Measurements from ENCODE around the gene TOR4A. TPM values are rescaled to one million over a fixed set of nuclear protein-coding genes. Genes with fewer than 3 reads are reported as not detected.
A peak's percentile ranks its signal among the peaks of the same experiment; 100 is the strongest.

TOR4A gene
- total and polyA plus RNA-seq, 7 donors = 3.8 to 33.0 (median 4.3) TPM

DNA sequence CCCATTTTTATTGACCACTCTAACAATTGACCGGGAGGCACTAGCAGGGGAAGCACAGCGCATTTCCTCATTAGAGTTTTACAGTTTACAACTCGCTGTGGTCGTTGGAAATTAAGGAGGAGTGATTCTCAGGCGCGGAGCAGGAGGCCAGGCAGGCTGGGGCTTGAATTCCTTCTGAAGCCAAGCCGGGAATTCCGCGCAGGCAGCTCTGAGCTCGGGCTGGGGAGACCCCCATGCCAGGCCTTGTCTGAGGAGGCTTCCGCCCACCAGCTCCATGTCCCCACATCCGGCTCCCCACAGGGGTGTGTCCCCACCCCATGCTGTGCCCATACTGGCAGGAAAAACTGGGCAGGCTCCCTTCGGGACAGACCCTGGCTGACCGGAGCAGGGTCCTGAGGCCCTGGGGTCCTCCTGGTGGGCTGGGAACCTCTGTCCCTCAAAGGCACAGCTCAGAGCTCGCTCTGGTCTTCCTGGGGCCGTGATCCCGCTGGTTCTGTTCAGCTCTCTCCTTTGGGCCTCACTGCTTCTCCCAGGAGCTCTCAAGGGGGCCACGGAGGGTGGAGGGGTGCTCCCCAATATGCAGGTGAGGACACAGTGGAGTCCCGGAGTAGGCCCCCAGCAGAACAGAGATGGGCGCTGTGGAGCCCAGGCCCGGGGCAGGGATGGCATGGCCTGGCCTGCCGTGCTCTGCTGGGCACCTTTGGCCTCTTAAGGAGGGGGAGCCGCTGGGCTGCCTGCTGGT is 25.8 kb downstream of the TOR4A start:
- intact Hi-C loops (cut with DNase I) = no loop called here
- Histone ChIP-seq H3K27me3 (peaks cover 71 to 94% (median 91%) of the 10 kb centered on the region in 3 donors), H3K9me3 (no peaks in the 10 kb centered on the region), H3K36me3 (no peaks in the 10 kb centered on the region), H3K27ac (peak overlapping the region; percentile 63 to 77 (median 66)), H3K4me3 (peak overlapping the region in 2 of 4 donors; percentile 43 to 50), H3K4me1 (peaks cover 0 to 63% (median 54%) of the 10 kb centered on the region in 4 donors)
- WGBS, 2 donors = 13 to 60% methylated on average over 23 of the region's 23 CpGs
- TF ChIP-seq POLR2A (IDR thresholded peaks at IDR 0.05) = peak in 1 of 2 donors; percentile 35
- TF ChIP-seq, protein P1, sequence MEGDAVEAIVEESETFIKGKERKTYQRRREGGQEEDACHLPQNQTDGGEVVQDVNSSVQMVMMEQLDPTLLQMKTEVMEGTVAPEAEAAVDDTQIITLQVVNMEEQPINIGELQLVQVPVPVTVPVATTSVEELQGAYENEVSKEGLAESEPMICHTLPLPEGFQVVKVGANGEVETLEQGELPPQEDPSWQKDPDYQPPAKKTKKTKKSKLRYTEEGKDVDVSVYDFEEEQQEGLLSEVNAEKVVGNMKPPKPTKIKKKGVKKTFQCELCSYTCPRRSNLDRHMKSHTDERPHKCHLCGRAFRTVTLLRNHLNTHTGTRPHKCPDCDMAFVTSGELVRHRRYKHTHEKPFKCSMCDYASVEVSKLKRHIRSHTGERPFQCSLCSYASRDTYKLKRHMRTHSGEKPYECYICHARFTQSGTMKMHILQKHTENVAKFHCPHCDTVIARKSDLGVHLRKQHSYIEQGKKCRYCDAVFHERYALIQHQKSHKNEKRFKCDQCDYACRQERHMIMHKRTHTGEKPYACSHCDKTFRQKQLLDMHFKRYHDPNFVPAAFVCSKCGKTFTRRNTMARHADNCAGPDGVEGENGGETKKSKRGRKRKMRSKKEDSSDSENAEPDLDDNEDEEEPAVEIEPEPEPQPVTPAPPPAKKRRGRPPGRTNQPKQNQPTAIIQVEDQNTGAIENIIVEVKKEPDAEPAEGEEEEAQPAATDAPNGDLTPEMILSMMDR (IDR thresholded peaks at IDR 0.05) = no peak
- DNase-seq = peak; percentile 68

DNA sequence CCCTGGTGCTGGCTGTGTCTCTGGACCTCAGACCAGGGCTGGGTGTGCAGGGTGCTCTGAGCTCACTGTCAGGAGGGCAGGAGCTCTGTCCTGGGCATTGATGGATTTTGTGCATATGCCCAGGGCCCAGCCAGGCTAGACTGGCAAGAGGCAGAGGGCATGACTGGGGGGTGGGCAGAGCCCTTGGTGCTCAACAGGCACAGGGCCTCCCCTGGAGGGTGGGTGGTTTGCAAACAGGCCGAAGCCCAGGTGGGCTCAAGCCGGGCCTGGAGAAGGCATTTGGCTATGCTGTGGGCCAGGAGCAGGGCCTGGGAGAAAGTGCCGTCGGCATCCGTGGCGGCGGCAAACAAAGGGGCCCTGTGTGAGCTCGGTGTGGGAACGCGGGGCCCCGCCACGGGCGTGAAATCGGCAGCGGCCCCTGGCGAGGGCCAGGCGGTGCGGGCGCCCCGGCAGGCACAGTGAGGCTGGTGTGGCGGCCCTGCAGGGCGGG is 26.4 kb downstream of the TOR4A start:
- H3K27me3 ChIP-seq = peaks cover 66 to 94% (median 85%) of the 10 kb centered on the region in 3 donors
- H3K4me3 ChIP-seq = no peak overlapping the region
- H3K27ac ChIP-seq = peak overlapping the region in 3 of 4 donors; percentile 61 to 67 (median 63)
- WGBS, 2 donors = 18 to 76% methylated on average over 22 of the region's 22 CpGs
- intact Hi-C loops (cut with DNase I) = no loop called here
- TF ChIP-seq EP300 (IDR thresholded peaks at IDR 0.05) (no peak), POLR2AphosphoS5 (IDR thresholded peaks at IDR 0.05) (no peak), POLR2A (IDR thresholded peaks at IDR 0.05) (no peak)
- TF ChIP-seq, protein P1 (IDR thresholded peaks at IDR 0.05) = no peak
- H3K36me3 ChIP-seq = no peaks in the 10 kb centered on the region
- DNase-seq = no peak
- peaks cover 0 to 63% (median 54%) of the 10 kb centered on the region in 4 donors for H3K4me1 ChIP-seq
- H3K9me3 ChIP-seq = no peaks in the 10 kb centered on the region

DNA sequence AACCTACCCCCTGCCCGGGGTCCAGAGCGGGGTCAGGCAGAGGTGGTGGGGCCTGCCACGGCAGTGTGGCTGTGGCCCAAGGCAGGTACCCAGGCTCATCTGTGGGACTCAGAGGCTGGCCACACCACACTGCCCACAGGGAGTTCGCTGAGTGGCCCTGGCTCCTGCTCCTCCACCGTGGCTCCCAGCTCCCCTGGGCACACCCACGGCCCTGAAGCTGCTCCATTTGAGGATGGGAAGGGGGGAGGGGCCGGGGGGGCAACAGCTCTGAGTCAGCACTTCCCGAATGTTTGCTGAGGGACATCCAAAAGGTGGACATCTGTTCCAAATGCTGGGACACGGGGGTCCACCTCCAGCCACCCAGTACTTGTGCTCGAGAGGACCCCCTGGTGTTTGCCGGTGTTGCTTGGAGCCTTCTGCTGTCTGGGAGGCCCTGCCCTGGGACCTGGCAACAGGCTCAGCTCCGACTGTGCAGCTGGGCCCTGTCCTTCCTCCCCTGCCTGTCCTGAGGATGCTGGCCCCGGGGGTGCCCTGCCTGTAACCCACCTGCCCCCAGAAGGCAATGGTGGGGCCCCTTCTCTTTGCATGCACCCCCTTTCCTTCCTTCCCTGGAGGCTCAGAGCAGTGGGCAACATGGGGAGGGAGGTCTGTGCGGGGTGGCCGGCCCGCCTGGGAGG is 27.0 kb downstream of the TOR4A start:
- Histone ChIP-seq H3K4me1 (peaks cover 0 to 59% (median 54%) of the 10 kb centered on the region in 4 donors), H3K27ac (peak overlapping the region; percentile 59 to 76 (median 64)), H3K9me3 (no peaks in the 10 kb centered on the region), H3K27me3 (peaks cover 60 to 94% (median 80%) of the 10 kb centered on the region in 3 donors), H3K4me3 (no peak overlapping the region), H3K36me3 (no peaks in the 10 kb centered on the region)
- WGBS, 2 donors = 10 to 45% methylated on average over 16 of the region's 16 CpGs
- DNase-seq = no peak
- TF ChIP-seq, protein P1 (IDR thresholded peaks at IDR 0.05) = no peak
- TF ChIP-seq EP300 (IDR thresholded peaks at IDR 0.05) = no peak
- no peak for TF ChIP-seq POLR2AphosphoS5 (IDR thresholded peaks at IDR 0.05)
- no peak for TF ChIP-seq POLR2A (IDR thresholded peaks at IDR 0.05)
- intact Hi-C loops (cut with DNase I) = no loop called here

DNA sequence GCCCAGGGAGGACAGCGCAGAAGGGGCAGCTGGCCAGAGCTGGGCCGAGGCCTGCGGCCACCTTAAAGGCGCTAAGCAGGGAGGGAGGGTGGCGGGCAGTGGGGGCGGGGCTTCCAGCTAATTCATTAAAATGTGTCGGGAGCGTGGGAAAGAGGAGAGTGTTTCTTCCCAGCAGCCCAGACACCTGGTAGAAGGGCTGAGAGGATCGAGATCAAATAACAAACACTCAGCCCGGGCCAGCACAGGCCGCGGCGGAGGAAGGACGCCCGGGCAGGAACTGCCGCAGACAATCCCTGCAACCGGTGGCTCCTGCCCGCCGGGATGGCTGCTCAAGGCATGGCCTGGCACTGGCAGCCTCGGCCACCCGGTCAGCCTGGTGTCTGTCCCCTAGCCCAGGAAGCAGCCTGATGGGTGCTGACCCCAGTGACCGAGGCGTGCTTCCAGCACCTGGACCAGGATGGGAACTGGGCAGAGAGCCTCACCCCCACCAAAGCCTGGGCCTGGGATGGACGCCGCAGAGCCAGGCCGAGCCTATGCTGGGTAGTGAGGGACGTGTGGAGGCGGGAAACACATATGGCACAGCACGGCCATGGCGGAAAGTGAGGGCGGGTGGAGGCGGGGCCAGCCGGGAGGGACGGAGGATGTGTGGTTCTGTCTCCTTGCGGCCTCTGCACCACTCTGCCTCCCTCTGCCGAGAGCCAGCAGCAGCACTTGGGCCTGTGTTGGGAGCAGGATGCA is 27.7 kb downstream of the TOR4A start:
- peaks cover 53 to 91% (median 72%) of the 10 kb centered on the region in 3 donors for H3K27me3 ChIP-seq

More for the DNA sequence above, 27.7 kb downstream of the TOR4A start:
- TF ChIP-seq POLR2AphosphoS5 (IDR thresholded peaks at IDR 0.05) (peak in 2 of 4 donors; percentile 6 to 41), POLR2A (IDR thresholded peaks at IDR 0.05) (peak in 1 of 2 donors; percentile 30), EP300 (IDR thresholded peaks at IDR 0.05) (no peak)
- TF ChIP-seq, protein P1 (IDR thresholded peaks at IDR 0.05) = no peak
- H3K36me3 ChIP-seq = no peaks in the 10 kb centered on the region
- peak overlapping the region; percentile 59 to 76 (median 64) for H3K27ac ChIP-seq
- WGBS, 2 donors = 6 to 27% methylated on average over 36 of the region's 36 CpGs
- H3K4me1 ChIP-seq = peaks cover 0 to 56% (median 53%) of the 10 kb centered on the region in 4 donors
- peak overlapping the region in 3 of 4 donors; percentile 8 to 19 (median 12) for H3K4me3 ChIP-seq
- intact Hi-C loops (cut with DNase I) = no loop called here
- DNase-seq = no peak
- H3K9me3 ChIP-seq = no peaks in the 10 kb centered on the region
